GF-D8 (cell line): ENCODE measurements around the gene TALDO1.

Source experiments
- DNase-seq: peaks from one replicate; lab custom pipeline; 2025; lab: John Stamatoyannopoulos, UW

TALDO1 gene

GRCh38 chr11:769887-770641 lies 22.8 kb downstream of the TALDO1 start:
- no peak for DNase-seq

GRCh38 chr11:770642-771616 lies 23.7 kb downstream of the TALDO1 start:
- no peak for DNase-seq

- no peak for DNase-seq
Measured at GRCh38 chr11:771617-772204, 24.4 kb downstream of the TALDO1 start.

GRCh38 chr11:772429-773390 lies 25.4 kb downstream of the TALDO1 start:
- DNase-seq, result no peak

GRCh38 chr11:773425-773824 lies 26.2 kb downstream of the TALDO1 start:
- DNase-seq, result no peak

GRCh38 chr11:773830-774229 lies 26.6 kb downstream of the TALDO1 start:
- DNase-seq, result no peak

GRCh38 chr11:774873-775592 lies 27.8 kb downstream of the TALDO1 start:
- no peak for DNase-seq

- DNase-seq, result no peak
Measured at GRCh38 chr11:776263-776560, 28.9 kb downstream of the TALDO1 start.

- DNase-seq, result no peak
Measured at GRCh38 chr11:776561-777287, 29.5 kb downstream of the TALDO1 start.

GRCh38 chr11:777288-778255 lies 30.3 kb downstream of the TALDO1 start, which contains the start of gene GATD1:
Gene GATD1 (minus strand): TSS chr11:777487. CDS start chr11:777462, 25 bp downstream.
- DNase-seq, result peak; percentile 27

GRCh38 chr11:778976-779954 lies 32.0 kb downstream of the TALDO1 start:
- no peak for DNase-seq

GRCh38 chr11:779955-780532 lies 32.8 kb downstream of the TALDO1 start:
- DNase-seq, result no peak

- DNase-seq, result no peak
Measured at GRCh38 chr11:782264-783174, 35.3 kb downstream of the TALDO1 start.

- DNase-seq, result no peak
Measured at GRCh38 chr11:783581-784015, 36.3 kb downstream of the TALDO1 start.

GRCh38 chr11:786235-787083 lies 39.2 kb downstream of the TALDO1 start:
- DNase-seq, result no peak
